NCI-H748 treated with DMSO at 0.1 percent for 48 hours (cell line): ENCODE data around the gene RASD1.

Source experiments
- DNase-seq: peaks from one replicate; lab custom pipeline; 2025; lab: John Stamatoyannopoulos, UW

Gene RASD1

DNA sequence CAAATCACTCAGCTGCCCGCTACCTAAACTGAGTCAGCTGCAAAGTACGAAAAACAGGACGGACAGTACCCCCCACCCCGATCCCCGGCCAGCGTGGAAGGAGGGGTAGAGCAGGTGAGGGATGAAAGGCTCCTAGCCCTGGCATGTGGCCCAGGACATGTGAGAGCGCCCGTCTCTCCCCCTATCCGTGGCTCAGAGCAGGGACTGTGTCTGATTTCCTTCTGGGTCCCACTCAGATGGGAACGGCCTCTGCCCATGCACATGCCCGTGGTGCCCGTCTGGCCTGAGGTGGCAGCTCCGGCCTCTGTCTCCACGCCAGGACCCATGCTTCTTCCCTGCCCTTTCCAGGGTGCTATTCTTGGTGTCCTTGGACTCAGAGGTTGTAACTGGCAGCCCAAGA lies 30.2 kb upstream of the RASD1 start:
- no peak for DNase-seq

DNA sequence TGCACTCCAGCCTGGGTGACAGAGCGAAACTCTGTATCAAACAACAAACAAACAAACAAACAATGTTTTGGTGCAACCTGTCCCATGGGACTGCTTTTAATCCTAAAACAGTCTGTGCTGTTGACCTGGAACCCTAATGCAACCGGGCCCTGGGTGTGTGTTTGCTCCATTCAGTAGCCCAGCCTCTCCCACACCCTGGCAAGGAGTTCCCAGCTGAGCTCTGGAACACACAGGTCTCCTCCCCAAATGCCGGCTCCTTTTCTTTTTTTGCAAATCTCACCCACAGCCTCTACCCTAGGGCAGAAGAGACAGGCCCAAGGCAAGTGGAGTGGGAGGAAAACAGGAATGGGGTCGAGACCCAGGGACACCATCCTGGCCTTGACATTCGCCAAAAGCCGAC lies 29.8 kb upstream of the RASD1 start:
- no peak for DNase-seq

DNA sequence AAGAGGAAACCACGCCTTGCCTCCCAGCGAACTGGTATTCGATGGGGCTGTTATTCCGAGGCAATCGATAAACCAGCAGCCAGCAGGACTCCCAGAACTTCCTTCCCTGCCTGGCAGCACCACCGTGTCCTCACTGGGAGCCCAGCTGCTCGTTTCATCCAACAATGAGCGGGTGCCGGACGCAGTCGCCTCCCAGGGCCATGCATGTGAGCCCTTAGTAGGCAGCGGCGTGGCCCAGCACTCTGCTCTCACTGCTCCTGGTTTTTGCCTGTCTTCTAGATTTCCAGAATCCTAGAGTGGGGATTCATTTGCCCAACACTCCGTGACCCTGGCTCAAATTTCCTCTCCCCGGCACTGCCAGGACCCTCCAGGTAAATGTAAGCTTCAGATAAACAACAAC lies 29.1 kb upstream of the RASD1 start:
- no peak for DNase-seq

DNA sequence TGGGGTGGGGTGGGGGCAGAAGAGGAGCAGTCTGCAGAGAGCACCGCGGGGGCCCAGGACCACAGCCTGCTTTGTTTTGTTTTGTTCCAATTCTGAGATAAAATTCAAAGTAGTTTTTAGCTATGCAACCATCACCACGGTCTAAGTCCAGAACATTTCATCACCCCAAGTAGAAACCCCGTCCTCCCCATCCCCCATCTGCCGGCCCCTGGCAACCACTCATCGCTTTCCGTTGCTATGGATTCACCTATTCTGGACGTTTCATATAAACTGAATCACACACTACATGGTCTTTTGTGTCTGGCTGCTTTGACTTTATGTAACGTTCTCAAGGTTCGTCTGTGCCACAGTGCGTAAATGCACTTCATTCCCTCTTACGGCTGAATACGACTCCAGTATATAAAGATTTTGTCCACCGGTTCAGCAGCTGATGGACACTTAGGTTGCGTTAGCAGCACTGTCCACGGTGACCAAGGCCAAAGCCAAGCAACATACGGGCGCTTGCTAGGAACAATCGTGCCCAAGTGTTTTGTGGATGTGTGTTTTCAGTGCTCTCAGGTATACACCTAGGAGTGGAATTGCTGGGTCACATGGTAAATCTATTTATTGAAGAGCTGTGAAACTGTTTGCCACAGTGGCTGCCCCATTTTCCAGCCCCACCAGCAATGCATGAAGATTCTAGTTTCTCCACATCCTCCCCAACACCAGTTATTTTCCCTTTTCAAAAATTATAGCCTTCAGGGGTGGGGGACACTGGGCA lies 27.7 kb upstream of the RASD1 start:
- DNase-seq, result no peak

DNA sequence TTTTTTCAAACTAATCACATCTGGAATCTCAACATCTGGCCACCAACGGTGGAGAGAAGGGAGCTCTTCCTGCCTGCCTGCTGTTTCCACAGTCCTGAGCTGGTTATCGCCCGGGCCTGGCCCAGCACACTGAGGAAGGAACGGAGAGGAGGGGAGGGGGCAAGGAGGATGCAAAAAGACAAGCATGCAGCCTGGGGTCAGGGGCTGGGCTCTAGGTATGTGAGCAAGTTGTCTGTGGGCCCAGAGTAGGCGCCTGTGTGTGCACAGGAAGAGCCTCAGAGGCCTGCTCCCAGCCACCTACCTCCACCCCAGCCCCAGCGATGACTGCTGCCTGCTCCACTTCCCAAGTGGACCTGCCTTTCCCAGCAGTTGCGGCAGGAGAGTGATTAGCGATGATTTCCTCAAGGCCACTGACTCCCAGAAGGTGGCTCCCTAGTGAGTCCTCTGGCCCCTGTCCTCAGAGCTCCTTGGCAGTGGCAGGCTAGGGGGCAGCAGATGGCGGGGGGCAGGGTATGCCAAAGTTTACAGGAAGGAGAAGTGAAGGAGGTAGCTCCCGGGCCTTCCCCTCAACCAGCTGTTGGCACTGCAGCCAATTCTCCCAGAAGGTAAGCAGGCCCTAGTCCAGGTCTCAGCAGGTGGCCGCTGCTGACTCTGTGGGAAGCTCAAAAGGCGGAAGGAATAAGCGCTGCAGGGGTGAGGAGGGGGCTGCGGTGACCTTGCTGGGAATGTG lies 27.0 kb upstream of the RASD1 start:
- DNase-seq, result no peak

DNA sequence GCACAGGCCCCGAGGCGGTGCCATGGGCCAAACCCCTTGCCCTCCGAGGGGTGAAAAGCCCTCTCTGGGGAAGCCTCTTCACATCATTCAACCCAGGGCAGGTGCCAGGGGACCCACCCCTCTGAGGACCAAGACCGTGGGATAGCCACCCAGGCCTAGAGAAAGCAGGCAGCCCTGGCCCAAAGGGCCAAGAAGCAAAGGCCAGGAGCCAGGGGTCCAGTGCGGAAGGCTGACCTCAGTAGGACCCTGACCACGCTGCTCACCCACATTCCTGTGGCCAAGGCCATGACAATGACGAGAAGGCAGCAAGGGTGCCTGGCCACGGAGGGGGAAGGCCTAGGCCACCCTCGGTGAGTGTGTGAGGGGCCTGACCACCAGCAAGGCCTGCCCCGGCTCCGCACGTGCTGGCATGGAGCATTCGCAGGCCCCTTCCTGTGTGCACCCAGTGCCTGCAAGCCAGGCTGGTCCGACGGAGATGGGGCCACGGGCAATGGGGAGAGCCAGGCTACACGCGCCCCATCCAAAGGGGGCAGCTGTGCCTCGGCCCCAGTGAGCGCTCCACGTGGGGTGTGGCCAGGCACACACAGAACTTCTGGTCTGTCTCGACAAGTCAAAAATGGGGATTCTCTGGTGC lies 24.5 kb upstream of the RASD1 start:
- no peak for DNase-seq

DNA sequence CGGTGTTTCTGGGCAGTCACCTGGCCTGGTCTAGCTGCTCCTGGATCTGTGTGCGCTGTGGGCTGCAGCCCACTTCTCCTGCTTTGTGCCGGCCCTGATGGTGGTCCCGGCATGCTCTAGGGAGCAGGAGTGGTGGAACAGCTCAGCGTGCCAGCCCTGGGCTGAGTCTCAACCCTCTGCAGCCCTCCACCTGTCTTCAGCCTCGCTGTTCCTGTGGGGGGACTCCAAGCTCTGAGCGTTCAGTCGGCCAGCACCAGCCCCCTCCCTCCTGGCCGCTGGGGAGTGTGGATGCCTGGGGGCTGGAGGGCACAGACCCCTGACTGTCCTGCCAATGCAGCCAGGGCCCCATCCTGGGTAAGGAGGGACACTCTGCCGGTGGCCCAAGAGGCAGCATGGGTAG lies 23.7 kb upstream of the RASD1 start:
- no peak for DNase-seq

DNA sequence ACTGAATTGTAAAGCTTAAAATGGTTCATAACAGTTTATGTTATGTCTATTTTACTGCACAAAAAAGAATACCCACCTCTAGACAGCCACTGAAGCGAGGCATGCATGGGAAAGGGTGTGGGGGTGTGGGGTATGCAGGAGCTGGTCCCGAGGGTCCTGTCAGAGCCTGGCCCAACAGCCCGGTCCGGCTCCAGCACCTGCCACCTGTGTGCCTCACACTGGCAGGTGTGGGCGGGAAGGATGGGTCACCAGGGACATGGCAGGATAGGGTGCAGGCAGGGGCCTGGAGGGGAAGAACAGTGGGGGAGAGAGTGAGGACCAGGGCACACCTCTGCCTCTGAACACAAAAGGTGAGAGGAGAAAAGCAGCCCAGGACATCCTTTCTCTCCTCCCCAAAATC lies 22.8 kb upstream of the RASD1 start:
- DNase-seq, result no peak

DNA sequence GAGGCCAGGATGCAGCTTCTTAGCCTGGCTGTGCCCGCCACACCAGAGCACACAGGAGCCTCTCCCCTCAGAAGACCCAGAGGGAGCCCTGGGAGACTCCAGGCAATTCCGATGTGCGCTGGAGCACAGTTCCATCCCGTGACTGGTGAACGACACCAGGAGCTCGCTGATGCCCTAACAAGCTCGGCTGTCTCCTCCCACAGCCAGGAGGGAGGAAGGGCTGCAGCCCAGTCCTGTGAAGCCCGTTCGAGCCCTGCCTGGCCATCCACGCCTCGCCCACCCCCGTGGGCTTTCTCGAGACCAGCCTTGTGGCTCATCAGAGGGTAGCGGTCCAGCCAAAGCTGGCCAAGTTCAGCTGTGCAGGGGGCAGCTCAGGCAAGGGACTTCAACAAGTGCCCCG lies 21.8 kb upstream of the RASD1 start:
- DNase-seq, result no peak

DNA sequence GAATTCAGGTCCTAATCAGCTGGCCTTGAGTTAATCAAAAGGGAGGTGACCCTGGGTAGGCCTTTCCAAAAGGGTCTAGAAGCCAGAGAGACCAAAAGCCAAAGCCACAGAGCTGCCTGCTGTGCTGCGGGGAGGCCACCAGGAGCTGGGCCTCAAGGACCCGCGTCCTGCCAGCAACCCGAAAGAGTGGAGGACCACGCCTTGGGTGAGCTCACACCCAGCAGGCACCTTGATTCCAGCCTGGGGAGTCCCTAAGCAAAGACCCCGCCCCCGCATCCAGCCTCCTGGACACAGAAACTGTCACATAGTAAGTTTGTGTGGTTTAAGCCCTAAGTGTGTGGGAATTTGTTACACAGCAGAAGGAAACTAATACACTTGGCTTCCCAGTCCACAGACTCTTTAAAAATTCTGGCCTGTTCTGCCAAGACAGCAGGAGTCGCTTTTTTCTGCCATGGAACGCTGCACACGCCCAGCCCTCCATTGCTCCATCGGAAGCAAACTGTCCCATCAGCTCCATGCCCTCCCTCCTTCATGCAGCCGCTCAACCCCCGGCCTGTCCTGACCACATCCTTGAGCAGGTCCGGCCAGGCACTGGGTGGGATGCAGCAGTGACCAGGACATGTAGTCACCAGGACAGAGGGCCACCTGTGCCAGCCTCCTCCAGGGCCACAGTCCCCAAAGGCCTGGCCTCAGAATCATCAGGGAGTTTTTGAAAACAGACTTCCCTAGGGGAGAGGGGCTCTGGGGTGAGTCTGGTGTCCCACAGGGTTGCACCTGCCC lies 20.9 kb upstream of the RASD1 start:
- DNase-seq, result no peak

DNA sequence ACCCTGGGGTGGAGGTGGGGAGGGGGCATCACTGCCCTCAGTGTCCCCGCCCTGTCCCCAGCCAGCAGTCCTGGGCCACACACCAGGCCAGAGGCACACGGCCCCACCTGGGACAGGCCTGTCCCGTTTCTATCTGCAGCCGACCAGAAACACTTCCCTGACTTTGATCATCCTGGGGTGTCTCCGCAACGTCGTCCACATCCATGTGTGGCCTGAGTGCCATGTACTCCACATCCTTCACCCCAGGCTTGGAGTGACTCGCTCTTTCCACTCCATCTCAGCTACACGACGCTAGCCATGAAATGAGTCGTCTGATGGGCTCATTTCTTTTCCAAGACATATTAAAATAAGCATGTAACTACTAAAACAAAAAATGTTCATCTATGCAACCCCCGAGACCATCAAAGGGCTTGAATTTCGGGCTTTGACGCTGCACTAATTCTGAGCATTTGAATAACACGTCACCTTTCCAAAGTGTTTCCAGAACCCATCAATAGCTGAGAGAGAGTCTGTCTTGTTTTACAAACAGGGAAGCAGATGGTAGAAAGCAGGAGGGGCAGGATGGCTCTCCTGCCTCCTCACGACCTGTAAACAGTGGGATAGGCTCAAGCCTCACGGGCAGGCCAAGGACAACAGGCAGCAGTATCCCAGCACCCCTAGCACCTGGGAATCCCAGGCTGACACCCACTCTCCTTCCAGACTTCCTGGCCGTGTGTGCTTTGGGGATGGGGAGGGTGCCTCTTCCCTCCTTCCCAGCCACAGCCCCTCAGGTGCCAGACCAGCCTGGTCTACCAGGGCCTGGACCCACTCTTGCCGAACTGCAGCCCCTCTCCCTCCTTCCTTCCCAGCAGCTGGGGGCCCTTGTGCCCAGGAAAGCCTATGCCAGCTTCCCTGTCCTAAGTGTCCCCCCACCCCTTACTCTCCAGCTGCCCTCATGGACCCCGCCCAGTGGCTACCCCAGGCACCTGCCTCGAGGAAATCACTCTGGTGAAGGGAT lies 20.0 kb upstream of the RASD1 start:
- no peak for DNase-seq

DNA sequence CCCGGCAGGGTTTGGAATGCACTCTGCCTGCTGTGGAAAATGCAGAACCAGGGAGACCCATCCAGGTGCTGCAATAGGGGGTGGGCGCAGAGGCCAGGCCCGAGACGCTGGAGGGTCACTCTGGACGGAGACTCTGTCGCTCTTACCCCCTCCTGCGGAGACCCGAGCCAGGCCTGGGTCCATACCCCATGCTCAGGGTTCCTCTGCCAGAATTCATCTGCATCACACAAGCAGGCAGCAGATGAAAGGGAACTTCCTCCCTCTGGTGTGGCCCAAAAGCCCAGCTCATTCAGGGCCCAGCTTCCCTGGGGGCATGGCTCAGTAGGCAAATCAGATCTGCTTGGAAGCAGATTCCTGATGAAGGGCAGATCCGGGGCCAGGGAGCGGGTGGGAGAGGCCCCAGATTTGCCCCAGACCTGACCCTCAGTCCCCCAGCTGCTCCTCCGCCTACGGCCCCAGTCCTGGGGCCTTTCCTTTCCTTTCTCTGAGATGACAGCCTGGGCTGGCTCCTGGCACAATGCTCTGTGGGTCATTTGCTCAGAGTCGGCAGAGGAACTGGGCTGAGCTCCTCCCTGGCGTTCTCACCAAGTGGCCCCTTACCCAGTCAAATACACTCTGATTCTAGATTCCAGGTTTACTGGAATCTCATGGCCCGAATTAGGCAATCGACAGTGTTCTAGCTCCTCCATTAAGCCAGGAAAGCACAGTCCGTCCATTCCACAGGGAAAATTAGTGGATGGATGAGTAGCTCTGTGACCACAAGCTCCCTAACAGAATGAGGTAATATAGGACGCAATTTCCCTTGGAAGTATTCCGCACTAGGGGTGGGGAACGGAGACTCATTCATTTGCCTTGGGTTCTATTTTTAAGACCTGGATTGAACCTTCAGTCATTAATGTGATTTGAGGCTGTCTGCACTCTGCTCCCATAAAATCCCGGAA lies 19.1 kb upstream of the RASD1 start:
- no peak for DNase-seq

DNA sequence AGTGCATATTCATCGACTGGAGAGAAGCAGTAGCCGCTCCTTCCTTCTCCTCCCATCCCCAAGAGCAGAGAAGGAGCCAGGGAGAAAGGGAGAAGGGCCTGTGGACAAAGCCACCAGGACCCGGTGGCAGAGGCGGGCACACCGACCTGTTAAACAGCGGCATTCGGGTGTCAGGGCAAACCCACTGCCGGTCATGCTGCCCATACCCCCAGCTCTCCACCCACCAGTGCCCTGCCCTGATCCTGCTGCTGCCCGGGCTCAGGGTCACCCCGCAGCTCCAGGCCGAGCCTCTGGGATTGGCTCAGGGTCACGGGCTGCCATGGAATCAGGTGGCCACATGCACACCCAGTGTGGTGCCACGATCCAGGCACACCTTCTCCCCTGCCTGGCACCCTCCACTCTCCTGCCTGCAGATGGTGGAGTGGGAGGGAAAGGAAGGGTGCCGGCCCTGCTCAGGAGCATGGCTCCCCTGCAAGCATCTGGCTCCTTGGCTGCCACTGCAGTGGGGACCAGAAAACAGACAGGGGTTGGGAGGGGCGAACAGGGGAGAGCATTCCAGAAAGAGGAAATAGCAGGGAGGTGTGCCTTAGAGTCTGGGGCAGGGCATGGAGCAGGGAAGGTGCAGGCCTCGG lies 18.3 kb upstream of the RASD1 start:
- DNase-seq, result no peak

DNA sequence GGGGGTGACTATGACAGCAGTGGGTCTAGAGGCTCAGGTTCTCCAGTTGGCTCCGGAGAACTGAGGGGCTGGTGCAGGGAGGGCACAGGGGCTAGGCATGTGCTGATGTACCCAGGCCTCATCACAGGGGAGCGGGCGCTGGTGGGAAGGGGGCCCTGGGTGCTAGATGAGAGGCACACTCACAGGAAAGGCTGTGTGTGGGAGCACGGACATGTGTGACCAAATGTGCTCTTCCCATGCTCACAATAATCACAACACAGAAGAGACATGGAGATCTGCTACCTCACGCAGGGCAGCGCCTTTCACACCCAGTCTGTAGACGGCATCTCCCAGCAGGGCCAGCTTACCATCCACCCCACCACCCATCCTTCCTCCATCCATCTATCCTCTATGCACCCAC lies 17.4 kb upstream of the RASD1 start:
- DNase-seq, result no peak

DNA sequence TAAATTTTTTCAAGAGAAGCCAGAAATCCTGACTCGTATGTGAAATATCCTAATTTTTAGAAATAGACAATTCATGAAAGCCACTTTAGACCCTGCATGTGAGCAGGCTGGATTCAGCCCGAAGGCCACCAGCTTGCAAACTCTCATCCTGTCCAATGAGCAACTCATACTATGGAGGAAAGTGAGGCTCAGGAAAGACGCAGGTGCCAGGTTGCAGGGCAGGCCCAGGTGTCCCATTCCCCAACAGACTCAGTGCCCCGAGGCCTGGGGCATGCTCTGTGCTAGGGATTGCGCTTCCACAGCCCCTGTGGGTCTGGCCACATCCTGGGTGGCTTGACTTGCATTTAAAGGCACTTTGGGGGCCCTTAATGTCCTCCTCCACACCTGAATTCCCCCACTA lies 16.7 kb upstream of the RASD1 start:
- DNase-seq, result no peak

DNA sequence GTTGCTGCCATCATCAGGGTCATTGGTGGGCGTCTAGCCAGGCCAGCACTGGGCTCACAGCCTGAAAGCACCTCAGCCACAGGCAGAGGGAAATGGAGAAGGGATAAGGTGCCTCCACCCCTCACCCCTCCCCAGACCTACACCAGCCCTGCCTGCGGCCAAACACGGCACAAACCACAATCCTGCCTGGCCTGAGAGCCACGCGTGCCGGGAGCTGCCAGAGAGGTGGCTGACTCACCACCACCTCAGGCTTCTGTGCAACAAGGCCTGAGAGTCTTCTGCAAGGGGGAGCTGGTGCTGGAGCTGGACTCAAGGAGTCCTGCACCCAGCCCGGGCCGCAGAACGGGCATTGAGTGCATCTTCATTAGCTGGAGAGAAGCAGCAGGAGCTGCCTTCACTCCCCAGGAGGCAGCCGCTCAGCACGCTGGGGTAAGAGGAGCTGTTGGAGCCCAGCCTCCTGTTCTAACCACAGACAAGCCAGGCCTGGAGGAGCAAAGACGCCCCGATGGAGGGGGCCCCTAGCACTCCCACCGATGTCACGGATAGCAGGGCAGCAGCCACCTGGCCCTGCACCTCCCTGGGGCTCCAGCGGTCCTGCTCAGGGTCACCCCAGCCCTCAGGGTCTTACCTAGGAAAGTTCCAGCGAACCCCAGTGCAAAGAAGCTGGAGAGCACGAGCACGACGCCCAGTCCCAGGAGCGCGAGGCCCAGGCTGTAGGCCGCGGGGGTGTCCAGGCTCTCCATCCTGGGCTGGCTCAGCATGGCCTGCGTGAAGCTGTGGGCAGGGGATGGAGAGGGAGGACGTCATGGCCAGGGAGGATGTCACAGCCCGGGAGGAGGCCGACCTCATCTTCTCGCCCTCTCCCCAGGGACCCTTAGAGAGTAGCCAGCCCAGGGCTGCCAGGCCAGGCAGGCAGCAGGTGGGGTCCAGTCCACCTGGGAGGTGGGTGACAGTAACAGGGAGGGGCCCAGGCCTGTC lies 16.0 kb upstream of the RASD1 start:
- DNase-seq, result no peak

DNA sequence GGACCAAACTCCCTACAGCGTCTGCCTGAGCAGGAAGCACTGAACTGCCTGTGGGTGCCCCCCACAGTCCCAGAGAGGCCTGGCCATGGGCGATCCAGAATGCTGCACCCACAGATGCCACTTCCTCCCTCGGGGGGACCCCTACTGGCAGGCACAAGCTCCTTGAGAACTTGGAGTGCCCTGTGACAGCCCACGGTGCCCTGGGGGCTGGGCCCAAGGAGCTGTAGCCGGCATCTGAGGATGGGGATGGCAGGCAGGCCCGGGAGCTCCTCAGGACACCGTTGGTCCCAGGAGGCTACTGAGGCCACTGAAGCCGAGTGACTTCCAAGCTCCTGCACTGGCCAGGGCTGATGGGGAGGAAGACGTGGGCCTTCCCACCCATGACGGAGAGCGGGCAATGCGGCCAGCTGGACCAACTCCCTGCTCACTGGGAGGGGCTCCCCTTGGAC lies 15.1 kb upstream of the RASD1 start:
- DNase-seq, result no peak
